Measurements from ENCODE around the gene REXO5. TPM values are rescaled to one million over a fixed set of nuclear protein-coding genes. Genes with fewer than 3 reads are reported as not detected.

Gene REXO5
- total and polyA plus RNA-seq, 2 donors (not counting 3 experiments of a cell fraction or from before 2014, with no cell fraction given) = 2.3 to 11.5 TPM

- CTCF ChIA-PET = no interaction called here
- BruUV-seq (replicated peaks) = no TSS peak
- FAIRE-seq = no peak
These were observed 38.2 kb upstream of the REXO5 start for GRCh38 chr16:20768121-20768520.

GRCh38 chr16:20768818-20769217 lies 37.5 kb upstream of the REXO5 start:
- Histone ChIP-seq H3K27me3 (ENCODE audit: control insufficient read depth in 2 of 2, insufficient read depth in 2 of 2, low read length in 2 of 2) (peaks cover 0 to 3% of the 10 kb centered on the region in 2 experiments), H3K4me1 (ENCODE audit: control insufficient read depth, extremely low read depth, insufficient read depth, low read length) (no peaks in the 10 kb centered on the region), H3K79me2 (ENCODE audit: control insufficient read depth, insufficient read depth, low read length) (no peaks in the 10 kb centered on the region), H3K9me3 (replicated peaks; ENCODE audit: control insufficient read depth, insufficient read depth, low read length) (no peaks in the 10 kb centered on the region), H4K20me1 (replicated peaks; ENCODE audit: control insufficient read depth, extremely low read depth, insufficient read depth, low read length) (no peaks in the 10 kb centered on the region), H3K9me1 (replicated peaks; ENCODE audit: control insufficient read depth, extremely low read depth, insufficient read depth, low read length) (no peaks in the 10 kb centered on the region), H3K27ac (ENCODE audit: insufficient read depth, low read depth, low read length) (no peak overlapping the region), H3K4me3 (replicated peaks in 1 of 3; ENCODE audit: insufficient read depth in 1 of 3, low read depth in 1 of 3, low read length in 3 of 3) (no peak overlapping the region), H3K9ac (replicated peaks; ENCODE audit: extremely low read depth, insufficient read depth, low read length) (no peak overlapping the region), H3K36me3 (ENCODE audit: control insufficient read depth in 2 of 2, extremely low read depth in 1 of 2, insufficient read depth in 2 of 2, low read length in 2 of 2) (no peaks in the 10 kb centered on the region), H2AFZ (ENCODE audit: low read depth, low read length) (no peak overlapping the region), H3K4me2 (ENCODE audit: insufficient read depth, low read length) (no peak overlapping the region)
- TF ChIP-seq POLR2AphosphoS5 (IDR thresholded peaks at IDR 0.05; ENCODE audit: insufficient read depth, low read depth, low read length) (no peak), JUN (IDR thresholded peaks at IDR 0.05; ENCODE audit: borderline replicate concordance, insufficient read depth, insufficient read length, low read depth) (no peak), GATA2 (IDR thresholded peaks at IDR 0.05; ENCODE audit: insufficient read depth, insufficient read length, low read depth, low read length) (no peak), MYC (IDR thresholded peaks at IDR 0.05; ENCODE audit: low read depth, low read length) (no peak), MAX (IDR thresholded peaks at IDR 0.05; ENCODE audit: insufficient read depth, insufficient read length) (no peak), POLR2A (IDR thresholded peaks at IDR 0.05; ENCODE audit: low read depth, low read length) (no peak), CTCF (IDR thresholded peaks at IDR 0.05; ENCODE audit: extremely low read depth in 1 of 2, insufficient read depth in 1 of 2, low read depth in 1 of 2, low read length in 2 of 2) (no peak), EZH2 (IDR thresholded peaks at IDR 0.05; ENCODE audit: borderline replicate concordance, low read depth, low read length, severe bottlenecking) (no peak), FOS (IDR thresholded peaks at IDR 0.05; ENCODE audit: borderline replicate concordance, insufficient read depth, low read length) (no peak)
- DNase-seq (ENCODE audit: low read depth, low spot score) (no peak), FAIRE-seq (no peak)
- BruUV-seq (replicated peaks) = no TSS peak
- dilution Hi-C loops (cut with MboI; ENCODE audit: extremely low pct_ligation_motif_present, low sequenced_read_pairs) (no loop called here), intact Hi-C loops (cut with micrococcal nuclease) (no loop called here)
- ChIA-PET POLR2A (no interaction called here), CTCF (no interaction called here)

More at GRCh38 chr16:20768121-20768520, 38.2 kb upstream of the REXO5 start:
- H3K27me3 ChIP-seq (ENCODE audit: control insufficient read depth in 2 of 2, insufficient read depth in 2 of 2, low read length in 2 of 2) = peaks cover 0 to 3% of the 10 kb centered on the region in 2 experiments
- no peaks in the 10 kb centered on the region for H3K4me1 ChIP-seq (ENCODE audit: control insufficient read depth, extremely low read depth, insufficient read depth, low read length)
- TF ChIP-seq POLR2AphosphoS5 (IDR thresholded peaks at IDR 0.05; ENCODE audit: insufficient read depth, low read depth, low read length) (no peak), JUN (IDR thresholded peaks at IDR 0.05; ENCODE audit: borderline replicate concordance, insufficient read depth, insufficient read length, low read depth) (no peak), CTCF (IDR thresholded peaks at IDR 0.05; ENCODE audit: extremely low read depth in 1 of 2, insufficient read depth in 1 of 2, low read depth in 1 of 2, low read length in 2 of 2) (no peak), EZH2 (IDR thresholded peaks at IDR 0.05; ENCODE audit: borderline replicate concordance, low read depth, low read length, severe bottlenecking) (no peak), FOS (IDR thresholded peaks at IDR 0.05; ENCODE audit: borderline replicate concordance, insufficient read depth, low read length) (no peak)
- H3K4me2 ChIP-seq (ENCODE audit: insufficient read depth, low read length) = no peak overlapping the region
- no peak overlapping the region for H3K9ac ChIP-seq (replicated peaks; ENCODE audit: extremely low read depth, insufficient read depth, low read length)
- no peak overlapping the region for H3K27ac ChIP-seq (ENCODE audit: insufficient read depth, low read depth, low read length)
- intact Hi-C loops (cut with micrococcal nuclease) = no loop called here
- no peak overlapping the region for H3K4me3 ChIP-seq (replicated peaks in 1 of 3; ENCODE audit: insufficient read depth in 1 of 3, low read depth in 1 of 3, low read length in 3 of 3)
- dilution Hi-C loops (cut with MboI; ENCODE audit: extremely low pct_ligation_motif_present, low sequenced_read_pairs) = no loop called here
- H3K9me1 ChIP-seq (replicated peaks; ENCODE audit: control insufficient read depth, extremely low read depth, insufficient read depth, low read length) = no peaks in the 10 kb centered on the region
- H2AFZ ChIP-seq (ENCODE audit: low read depth, low read length) = no peak overlapping the region
- no peaks in the 10 kb centered on the region for H3K36me3 ChIP-seq (ENCODE audit: control insufficient read depth in 2 of 2, extremely low read depth in 1 of 2, insufficient read depth in 2 of 2, low read length in 2 of 2)
- DNase-seq (ENCODE audit: low read depth, low spot score) = no peak
- no peaks in the 10 kb centered on the region for H3K79me2 ChIP-seq (ENCODE audit: control insufficient read depth, insufficient read depth, low read length)
- H4K20me1 ChIP-seq (replicated peaks; ENCODE audit: control insufficient read depth, extremely low read depth, insufficient read depth, low read length) = no peaks in the 10 kb centered on the region
- no peaks in the 10 kb centered on the region for H3K9me3 ChIP-seq (replicated peaks; ENCODE audit: control insufficient read depth, insufficient read depth, low read length)
- POLR2A ChIA-PET = no interaction called here

Data from endothelial cell of umbilical vein (primary cell).